Measurements from ENCODE around the gene MRPL40. TPM values are rescaled to one million over a fixed set of nuclear protein-coding genes. Genes with fewer than 3 reads are reported as not detected.

MRPL40 gene
- total and polyA plus RNA-seq, 2 experiments from 2014 or later = 25.9 to 57.6 TPM

DNA sequence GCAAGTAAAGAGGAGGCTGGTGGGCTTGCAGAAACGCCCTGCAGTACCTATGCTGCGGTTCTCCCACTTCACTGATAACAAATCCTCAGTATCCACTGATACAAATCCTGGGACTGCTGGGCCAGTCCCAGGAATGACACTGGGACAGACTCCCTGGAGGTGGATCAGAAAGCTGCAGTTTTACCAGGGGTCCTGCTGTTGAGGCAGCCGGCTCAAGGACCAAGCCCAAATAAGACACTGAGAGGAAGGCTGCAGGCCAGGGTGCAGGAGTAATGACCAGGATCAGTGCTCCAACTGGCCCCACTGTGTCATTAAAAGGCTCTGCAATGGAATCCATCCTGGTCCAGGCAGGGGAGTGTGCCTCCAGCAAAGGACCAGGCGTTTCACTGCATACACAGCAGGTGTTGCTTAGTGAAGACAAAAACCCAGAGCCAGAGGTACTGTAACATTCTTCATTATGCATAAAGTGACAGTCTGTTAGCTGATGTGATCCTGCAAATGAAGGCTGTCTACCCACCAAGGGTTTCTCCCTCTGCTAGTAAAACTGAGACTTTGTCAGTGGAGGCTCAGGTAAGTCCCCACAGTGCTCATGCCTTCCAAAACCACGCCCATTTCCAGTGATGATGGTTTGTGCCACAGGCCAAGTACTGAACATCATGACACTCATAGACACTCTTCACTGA, 16.5 kb downstream of the MRPL40 start:
- H4K20me1 ChIP-seq (ENCODE audit: insufficient read depth, poor library complexity, severe bottlenecking) = no peaks in the 10 kb centered on the region
- H3K9me2 ChIP-seq (replicated peaks; ENCODE audit: insufficient read depth) = no peaks in the 10 kb centered on the region
- H3K27ac ChIP-seq = peak overlapping the region; percentile 92
- H3K36me3 ChIP-seq (replicated peaks; ENCODE audit: insufficient read depth, low read depth) = no peaks in the 10 kb centered on the region
- DNase-seq (ENCODE audit: low spot score) = no peak
- TF ChIP-seq EZH2 (IDR thresholded peaks at IDR 0.05; ENCODE audit: borderline replicate concordance) (no peak), EZH2phosphoT487 (IDR thresholded peaks at IDR 0.05; ENCODE audit: low read depth, severe bottlenecking, unreplicated experiment) (no peak)
- H3K4me2 ChIP-seq = peak overlapping the region; percentile 80
- WGBS (ENCODE audit: low lambda C conversion rate, missing lambda C conversion rate) = 77% methylated on average over 5 of the region's 5 CpGs
- H3K9me3 ChIP-seq (ENCODE audit: low read depth) = no peaks in the 10 kb centered on the region
- H3K27me3 ChIP-seq = no peaks in the 10 kb centered on the region
- no peak overlapping the region for H2AFZ ChIP-seq
- H3K4me1 ChIP-seq (ENCODE audit: insufficient read depth) = peaks cover 20% of the 10 kb centered on the region
- H3K79me2 ChIP-seq = peaks cover 32% of the 10 kb centered on the region
- H3K4me3 ChIP-seq = no peak overlapping the region

GRCh38 chr22:19449422-19449767, 17.1 kb downstream of the MRPL40 start:
- DNase-seq (ENCODE audit: low spot score) = no peak
- H3K9me3 ChIP-seq (ENCODE audit: low read depth) = no peaks in the 10 kb centered on the region
- H4K20me1 ChIP-seq (ENCODE audit: insufficient read depth, poor library complexity, severe bottlenecking) = no peaks in the 10 kb centered on the region
- no peaks in the 10 kb centered on the region for H3K36me3 ChIP-seq (replicated peaks; ENCODE audit: insufficient read depth, low read depth)
- no peak overlapping the region for H3K4me3 ChIP-seq
- H3K4me1 ChIP-seq (ENCODE audit: insufficient read depth) = peaks cover 20% of the 10 kb centered on the region
- no peak overlapping the region for H2AFZ ChIP-seq
- no peaks in the 10 kb centered on the region for H3K9me2 ChIP-seq (replicated peaks; ENCODE audit: insufficient read depth)
- H3K79me2 ChIP-seq = peaks cover 27% of the 10 kb centered on the region
- no peak overlapping the region for H3K27ac ChIP-seq
- TF ChIP-seq EZH2phosphoT487 (IDR thresholded peaks at IDR 0.05; ENCODE audit: low read depth, severe bottlenecking, unreplicated experiment) = no peak
- no peak for TF ChIP-seq EZH2 (IDR thresholded peaks at IDR 0.05; ENCODE audit: borderline replicate concordance)
- TF ChIP-seq, protein P1, sequence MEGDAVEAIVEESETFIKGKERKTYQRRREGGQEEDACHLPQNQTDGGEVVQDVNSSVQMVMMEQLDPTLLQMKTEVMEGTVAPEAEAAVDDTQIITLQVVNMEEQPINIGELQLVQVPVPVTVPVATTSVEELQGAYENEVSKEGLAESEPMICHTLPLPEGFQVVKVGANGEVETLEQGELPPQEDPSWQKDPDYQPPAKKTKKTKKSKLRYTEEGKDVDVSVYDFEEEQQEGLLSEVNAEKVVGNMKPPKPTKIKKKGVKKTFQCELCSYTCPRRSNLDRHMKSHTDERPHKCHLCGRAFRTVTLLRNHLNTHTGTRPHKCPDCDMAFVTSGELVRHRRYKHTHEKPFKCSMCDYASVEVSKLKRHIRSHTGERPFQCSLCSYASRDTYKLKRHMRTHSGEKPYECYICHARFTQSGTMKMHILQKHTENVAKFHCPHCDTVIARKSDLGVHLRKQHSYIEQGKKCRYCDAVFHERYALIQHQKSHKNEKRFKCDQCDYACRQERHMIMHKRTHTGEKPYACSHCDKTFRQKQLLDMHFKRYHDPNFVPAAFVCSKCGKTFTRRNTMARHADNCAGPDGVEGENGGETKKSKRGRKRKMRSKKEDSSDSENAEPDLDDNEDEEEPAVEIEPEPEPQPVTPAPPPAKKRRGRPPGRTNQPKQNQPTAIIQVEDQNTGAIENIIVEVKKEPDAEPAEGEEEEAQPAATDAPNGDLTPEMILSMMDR (IDR thresholded peaks at IDR 0.05; ENCODE audit: poor library complexity) = no peak
- WGBS (ENCODE audit: low lambda C conversion rate, missing lambda C conversion rate) = 79% methylated on average over 2 of the region's 2 CpGs
- H3K4me2 ChIP-seq = no peak overlapping the region
- no peaks in the 10 kb centered on the region for H3K27me3 ChIP-seq

DNA sequence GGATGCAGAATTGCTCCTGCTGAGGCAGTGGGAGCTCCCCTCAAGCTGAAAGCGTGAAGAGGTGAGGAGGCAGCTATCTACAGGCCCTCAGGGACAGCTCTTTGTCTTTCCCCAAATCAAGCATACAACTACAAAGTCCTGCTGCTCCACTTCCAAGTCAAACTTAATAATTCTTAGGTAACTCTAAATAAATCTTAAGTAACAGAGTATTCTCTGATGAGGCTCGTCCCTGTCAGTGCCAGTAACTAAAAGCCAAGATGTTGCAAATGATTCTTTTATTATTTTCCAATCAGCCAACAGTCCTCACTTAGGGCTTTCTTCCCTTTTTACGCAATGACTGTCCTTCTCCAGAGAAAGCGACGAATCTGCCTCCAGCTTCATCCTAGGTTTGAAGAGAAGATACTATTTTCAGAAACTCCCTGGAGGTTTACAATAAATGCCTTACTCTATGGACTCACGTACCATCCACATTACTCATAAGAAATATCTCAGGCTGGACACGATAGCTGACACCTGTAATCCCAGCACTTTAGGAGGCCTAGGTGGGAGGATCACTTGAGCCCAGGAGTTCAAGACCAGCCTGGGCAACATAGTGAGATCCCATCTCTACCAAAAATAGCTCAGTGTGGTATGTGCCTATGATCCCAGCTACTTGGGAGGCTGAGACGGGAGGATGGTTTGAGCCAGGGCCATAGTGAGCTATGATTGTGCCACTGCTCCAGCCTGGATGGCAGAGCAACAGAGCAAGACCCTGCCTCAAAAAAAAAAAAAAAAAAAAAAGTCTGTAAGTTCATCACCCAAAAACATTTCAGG, 18.2 kb downstream of the MRPL40 start:
- no peak overlapping the region for H2AFZ ChIP-seq
- peaks cover 15% of the 10 kb centered on the region for H3K4me1 ChIP-seq (ENCODE audit: insufficient read depth)
- peaks cover 15% of the 10 kb centered on the region for H3K79me2 ChIP-seq
- H3K27ac ChIP-seq = no peak overlapping the region
- H3K4me3 ChIP-seq = no peak overlapping the region
- no peaks in the 10 kb centered on the region for H3K36me3 ChIP-seq (replicated peaks; ENCODE audit: insufficient read depth, low read depth)
- TF ChIP-seq EZH2 (IDR thresholded peaks at IDR 0.05; ENCODE audit: borderline replicate concordance) = no peak
- no peak overlapping the region for H3K4me2 ChIP-seq
- H3K27me3 ChIP-seq = no peaks in the 10 kb centered on the region
- no peak for DNase-seq (ENCODE audit: low spot score)
- no peaks in the 10 kb centered on the region for H4K20me1 ChIP-seq (ENCODE audit: insufficient read depth, poor library complexity, severe bottlenecking)
- no peaks in the 10 kb centered on the region for H3K9me2 ChIP-seq (replicated peaks; ENCODE audit: insufficient read depth)
- WGBS (ENCODE audit: low lambda C conversion rate, missing lambda C conversion rate) = 97% methylated on average over 8 of the region's 8 CpGs
- no peaks in the 10 kb centered on the region for H3K9me3 ChIP-seq (ENCODE audit: low read depth)

DNA sequence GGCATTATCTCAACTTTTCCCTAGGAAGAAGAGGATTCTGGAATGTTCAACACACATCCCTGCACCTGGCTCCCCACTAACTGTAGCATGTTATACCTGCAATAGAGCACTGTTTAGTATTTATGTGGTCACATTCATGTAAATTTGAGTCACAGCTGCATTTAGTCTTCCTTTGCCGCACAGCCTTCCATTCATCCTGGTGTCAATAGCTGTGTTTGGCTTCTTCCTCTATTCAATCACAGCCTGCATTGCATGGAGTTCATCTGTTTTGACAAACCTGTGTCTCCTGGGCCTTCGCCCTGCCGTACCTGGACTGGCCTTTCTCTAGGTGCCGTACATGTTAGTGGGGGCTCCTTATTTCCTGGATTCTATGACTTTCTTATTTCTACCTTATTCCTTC, 19.2 kb downstream of the MRPL40 start:
- 99% methylated on average over 4 of the region's 4 CpGs for WGBS (ENCODE audit: low lambda C conversion rate, missing lambda C conversion rate)
- DNase-seq (ENCODE audit: low spot score) = no peak

More for the DNA sequence above, 19.2 kb downstream of the MRPL40 start:
- no peaks in the 10 kb centered on the region for H3K9me3 ChIP-seq (ENCODE audit: low read depth)
- H3K79me2 ChIP-seq = peaks cover 5% of the 10 kb centered on the region
- H3K27ac ChIP-seq = no peak overlapping the region
- no peaks in the 10 kb centered on the region for H4K20me1 ChIP-seq (ENCODE audit: insufficient read depth, poor library complexity, severe bottlenecking)
- no peak overlapping the region for H2AFZ ChIP-seq
- H3K36me3 ChIP-seq (replicated peaks; ENCODE audit: insufficient read depth, low read depth) = no peaks in the 10 kb centered on the region
- TF ChIP-seq EZH2phosphoT487 (IDR thresholded peaks at IDR 0.05; ENCODE audit: low read depth, severe bottlenecking, unreplicated experiment) (no peak), EZH2 (IDR thresholded peaks at IDR 0.05; ENCODE audit: borderline replicate concordance) (no peak)
- TF ChIP-seq, protein P1 (IDR thresholded peaks at IDR 0.05; ENCODE audit: poor library complexity) = no peak
- H3K4me1 ChIP-seq (ENCODE audit: insufficient read depth) = peaks cover 6% of the 10 kb centered on the region
- H3K4me2 ChIP-seq = no peak overlapping the region
- no peaks in the 10 kb centered on the region for H3K27me3 ChIP-seq
- no peaks in the 10 kb centered on the region for H3K9me2 ChIP-seq (replicated peaks; ENCODE audit: insufficient read depth)
- no peak overlapping the region for H3K4me3 ChIP-seq
